GM18519 (cell line): ENCODE results near the gene RAPGEF5.

Source experiments
- ATAC-seq: cut with Tn5 transposase; IDR thresholded peaks from one replicate; pipeline ENCODE4 v1.9.1; 2021; ENCODE audit warnings: mild to moderate bottlenecking, moderate library complexity; ENCODE audit not compliant: unreplicated experiment, low FRiP score

Gene RAPGEF5

DNA sequence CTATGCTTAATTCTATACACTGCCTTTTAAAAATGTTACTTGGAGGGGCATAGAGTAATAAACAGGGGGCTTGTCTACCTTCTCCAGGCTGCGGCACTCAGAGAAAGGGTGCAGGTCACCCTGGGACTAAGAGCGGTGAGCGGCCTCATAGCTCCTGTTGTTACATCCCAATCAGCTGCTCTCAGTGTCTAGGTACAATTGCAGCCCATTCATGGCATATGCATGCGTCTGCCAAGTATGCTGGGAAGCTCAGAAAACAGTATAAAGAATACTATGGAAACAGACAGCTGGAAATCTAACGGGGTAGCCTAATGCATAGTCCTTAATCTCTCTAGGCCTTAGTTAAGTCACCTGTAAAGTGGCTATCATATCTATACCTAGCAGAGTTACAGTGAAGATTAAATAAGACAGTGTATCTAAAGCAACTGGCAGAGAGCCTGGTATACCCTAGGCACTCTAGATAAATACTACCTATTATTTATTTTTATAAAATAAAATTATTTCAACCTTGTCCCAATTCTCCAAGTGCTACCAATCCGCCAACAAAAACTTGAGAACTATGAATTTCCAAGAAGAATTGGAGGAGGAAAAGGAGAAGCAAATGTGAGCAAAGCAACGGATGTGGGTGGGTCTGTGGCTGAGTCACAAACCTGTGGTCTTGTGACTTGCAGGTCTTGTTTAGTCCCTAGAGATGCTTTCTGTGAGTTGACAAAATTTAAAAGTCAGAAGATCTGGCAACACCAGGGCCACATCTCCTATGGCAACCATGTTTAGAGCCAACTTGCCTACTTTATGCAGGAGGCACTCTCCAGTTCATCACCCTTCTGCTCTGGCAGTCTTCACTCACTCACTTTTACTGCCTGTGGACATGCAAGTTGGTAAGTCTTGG is 183.0 kb downstream of the RAPGEF5 start:
- peak; percentile 90 for ATAC-seq

DNA sequence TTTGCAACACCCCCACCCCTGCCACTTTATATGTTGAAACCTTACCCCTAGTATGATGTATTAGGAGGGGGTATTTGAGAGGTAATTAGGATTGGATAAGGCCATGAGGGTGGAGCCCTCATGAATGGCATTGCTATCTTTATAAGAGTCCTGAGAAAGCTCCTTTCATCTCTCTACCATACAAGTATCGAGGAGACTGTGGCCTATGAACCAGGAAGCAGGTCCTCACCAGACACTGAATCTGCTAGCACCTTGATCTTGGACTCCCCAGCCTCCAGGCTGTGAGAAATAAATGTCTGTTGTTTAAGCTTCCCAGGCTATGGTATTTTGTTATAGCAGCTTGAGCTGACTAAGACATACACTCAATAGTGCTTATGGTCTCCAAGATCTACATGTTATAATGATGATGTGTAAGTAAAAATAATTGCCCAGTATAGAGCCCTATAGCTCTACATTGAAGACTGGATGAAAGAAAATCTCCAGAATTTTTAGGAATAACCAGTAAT is 188.8 kb downstream of the RAPGEF5 start:
- no peak for ATAC-seq

DNA sequence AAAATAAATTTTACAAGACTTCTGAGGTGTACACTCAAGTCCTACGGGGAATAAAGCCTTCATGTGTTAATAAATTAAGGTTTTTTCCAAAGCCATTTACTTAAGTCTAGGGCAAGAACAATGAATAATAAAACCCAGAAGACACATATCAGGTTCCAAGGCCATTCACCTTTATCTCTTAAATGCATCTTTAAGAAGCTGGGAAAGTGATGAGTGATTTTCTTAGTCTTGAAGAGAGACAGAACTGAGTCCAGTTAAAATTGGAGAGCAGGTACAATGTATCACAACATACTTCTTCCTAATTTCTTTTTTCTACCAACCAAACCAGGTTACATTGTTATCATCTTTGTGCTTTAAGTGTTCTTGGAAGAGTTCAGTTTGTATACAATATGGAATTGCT is 189.5 kb downstream of the RAPGEF5 start:
- ATAC-seq = no peak

DNA sequence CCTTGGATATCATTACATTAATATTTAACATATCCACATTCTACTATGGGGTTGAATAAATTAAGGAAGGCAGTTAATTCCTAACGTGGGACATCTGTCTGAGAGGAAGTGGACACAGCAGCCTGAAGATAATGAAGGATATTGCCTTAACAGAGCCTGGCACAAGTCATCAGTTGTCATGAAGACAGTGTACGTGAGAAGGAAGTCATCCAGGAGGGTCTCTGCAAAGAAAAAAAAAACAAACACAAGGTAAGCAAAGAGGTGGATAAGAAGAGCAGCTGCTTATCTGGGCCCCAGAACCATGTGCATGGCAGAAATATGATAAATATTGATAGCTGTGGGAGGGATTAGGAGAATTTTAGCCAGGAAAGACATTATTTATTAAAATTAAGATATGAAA is 190.0 kb downstream of the RAPGEF5 start:
- ATAC-seq = no peak

DNA sequence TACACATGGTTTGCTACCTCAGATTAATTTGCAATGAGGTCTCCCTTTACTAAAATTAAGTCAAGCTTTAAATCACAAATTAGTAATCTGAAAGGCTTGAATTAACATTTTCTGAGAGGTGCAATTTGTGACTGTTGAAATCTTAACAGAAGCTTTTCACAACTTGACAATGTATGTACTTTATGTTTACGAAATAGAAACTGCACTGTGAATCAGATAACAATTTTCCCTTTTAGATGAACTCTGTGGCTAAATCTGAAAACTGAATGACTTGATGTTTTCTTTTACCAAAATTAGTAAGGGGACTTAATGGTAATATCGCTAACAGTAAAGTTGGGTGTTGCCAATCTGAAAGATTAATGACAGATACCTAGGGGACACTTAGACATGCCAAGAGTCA is 197.6 kb downstream of the RAPGEF5 start:
- no peak for ATAC-seq

DNA sequence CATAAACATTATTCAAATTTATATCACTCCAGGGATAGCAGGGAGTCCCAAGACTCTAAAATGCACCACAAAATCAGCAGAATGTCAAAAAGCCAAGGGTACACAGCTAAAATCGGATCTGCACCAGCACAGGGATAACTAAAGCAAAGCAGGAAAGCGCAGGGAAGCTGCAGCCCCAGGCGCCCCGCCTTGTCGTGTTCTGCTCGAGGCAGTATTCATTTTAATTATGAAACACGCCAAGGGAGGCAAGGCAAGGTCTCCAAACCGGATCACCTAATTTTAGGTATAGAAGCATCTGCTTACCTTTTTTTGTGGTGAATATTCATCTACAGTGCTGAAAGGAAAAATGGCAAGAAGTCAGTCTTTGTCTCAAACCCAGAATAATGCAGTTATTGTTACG is 199.4 kb downstream of the RAPGEF5 start:
- no peak for ATAC-seq

DNA sequence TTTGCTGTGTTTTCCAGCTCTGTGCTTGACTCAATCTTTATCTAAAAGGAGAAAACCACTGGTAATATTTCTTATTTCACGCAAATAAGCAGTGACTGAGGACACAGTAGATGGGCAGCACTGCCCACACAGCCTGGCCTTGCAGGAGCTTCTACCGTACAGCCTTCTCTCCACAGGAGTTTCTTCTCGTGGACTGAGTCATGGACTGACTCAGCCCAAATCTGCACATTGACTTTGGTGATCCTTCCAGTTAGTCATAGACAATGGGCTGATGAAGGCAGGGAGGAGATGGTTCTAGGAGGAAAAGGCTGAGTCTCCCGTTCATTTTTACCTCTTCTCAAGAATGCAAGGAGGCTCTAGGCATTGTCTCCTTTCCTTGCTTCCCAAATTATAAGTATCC is 200.7 kb downstream of the RAPGEF5 start:
- ATAC-seq = no peak

DNA sequence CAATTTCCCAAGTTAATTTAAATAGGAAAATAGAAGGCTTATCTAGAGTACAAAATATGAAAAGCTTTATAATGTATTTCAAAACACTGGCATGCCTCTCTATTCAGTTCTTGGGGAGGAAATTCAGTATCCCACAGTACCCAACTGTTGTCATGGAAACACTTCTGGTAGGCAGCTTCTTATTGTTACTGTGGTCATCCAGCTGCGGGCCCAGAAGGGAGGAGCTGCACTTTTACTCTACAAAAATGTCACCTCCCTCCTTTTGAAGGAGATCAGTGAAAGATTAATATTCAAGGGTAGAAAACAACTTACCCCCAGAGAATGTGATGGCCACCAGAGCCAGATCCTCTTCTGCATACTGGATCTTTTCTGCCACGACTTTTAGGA is 202.8 kb downstream of the RAPGEF5 start:
- ATAC-seq = no peak

DNA sequence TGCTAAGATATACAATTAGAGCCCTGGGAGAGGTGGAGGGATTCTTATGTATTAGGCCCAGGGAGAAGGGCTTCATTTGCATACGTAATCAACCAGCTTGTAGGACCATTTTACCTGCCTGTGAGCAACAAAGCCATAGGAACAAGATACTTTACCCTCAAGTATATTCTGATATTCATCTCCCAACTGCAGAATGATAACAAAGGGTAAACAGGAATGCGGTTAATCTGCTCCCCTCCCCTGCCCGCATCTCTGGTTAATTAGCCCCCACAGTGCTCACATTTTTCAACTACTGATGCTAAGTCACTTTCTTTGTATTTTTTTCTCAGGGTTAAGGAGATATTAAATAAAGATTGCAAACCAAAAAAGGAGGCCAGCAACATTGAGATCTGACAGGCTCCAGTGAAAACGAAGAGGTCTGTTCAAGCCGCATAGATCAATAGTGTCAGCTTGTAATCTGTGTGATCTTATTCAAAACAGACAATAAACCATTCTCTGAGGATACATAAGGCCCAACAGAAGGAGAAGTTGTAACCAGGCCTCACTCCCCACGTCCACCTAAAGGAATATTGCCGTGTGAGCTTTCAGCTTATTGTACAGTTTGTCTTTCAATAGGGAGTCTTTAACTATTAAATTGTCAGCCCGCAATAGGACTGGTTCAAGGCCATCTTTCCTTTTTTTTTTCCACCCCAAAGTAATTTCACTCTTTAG is 203.4 kb downstream of the RAPGEF5 start:
- no peak for ATAC-seq

DNA sequence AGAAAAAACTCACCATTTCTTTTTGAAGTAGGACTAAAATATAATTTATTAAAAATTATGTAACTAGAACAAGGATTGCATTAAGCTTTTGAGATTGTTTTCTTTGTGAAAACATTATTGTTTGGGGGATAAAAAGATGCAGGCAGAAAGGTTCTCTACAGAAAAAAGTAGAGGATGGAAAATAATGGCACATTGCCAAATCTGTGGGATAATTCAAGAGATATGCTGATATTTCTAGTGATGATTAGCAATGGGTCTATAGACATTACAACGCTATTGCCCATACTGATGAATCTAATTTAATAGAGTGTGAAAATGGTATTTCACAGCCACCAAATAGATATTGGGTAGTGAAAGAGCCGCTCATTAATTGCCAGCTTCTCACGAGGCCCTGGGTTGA is 204.3 kb downstream of the RAPGEF5 start:
- ATAC-seq = no peak

DNA sequence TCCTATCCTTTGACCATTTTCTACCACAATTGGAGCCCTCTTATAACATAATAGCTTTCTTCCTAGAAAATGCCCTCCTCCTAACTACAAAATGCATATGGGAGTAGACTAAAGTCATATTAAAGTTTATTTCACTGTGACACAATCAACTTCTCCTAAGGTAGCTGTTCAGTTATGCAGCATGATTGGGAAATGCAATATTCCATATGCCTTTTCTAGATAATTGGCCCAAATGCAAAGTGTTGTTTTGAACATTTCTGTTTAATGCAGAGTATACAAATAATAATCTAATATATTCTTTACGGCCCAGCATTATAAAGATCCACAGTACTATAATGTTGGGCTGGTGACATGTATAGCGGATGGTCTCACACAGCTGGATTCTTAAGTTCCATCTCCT is 205.1 kb downstream of the RAPGEF5 start:
- ATAC-seq = no peak

DNA sequence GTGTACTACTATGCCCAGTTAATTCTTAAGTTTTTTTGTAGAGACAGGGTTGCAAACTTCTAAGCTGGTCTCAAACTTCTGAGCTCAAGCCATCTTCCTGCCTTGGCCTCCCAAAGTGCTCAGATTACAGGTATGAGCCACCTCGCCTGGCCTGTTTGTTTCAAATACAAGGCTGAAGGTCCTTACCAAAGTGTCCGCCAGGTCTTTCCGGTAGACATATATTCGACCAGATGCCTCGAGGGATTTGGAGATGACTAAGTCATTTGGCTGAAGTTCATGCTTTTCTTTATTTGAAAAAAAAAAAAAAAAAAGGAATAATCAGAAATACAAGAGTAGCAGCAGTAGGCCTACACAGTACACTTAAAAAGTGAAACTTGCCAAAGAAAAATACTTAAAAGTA is 206.7 kb downstream of the RAPGEF5 start:
- ATAC-seq = no peak

DNA sequence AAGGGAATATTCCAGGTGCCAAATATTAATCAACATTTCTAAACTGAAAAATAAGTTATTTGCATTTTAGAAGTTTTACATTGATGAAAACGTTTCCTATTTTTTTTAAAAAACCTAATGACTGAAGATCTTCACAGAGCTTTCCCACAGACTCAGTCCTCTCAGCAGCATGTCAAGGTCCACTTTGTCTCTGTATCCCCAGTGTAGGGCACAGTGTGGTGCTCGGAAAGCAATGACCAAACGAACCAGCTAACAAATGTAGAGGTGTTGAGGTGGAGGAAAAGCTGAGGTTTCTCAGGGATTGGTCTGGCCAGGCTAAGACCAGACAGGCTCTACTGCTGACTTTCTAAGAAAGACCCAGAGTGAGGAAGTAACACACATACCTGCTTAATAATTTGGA is 209.1 kb downstream of the RAPGEF5 start:
- no peak for ATAC-seq

DNA sequence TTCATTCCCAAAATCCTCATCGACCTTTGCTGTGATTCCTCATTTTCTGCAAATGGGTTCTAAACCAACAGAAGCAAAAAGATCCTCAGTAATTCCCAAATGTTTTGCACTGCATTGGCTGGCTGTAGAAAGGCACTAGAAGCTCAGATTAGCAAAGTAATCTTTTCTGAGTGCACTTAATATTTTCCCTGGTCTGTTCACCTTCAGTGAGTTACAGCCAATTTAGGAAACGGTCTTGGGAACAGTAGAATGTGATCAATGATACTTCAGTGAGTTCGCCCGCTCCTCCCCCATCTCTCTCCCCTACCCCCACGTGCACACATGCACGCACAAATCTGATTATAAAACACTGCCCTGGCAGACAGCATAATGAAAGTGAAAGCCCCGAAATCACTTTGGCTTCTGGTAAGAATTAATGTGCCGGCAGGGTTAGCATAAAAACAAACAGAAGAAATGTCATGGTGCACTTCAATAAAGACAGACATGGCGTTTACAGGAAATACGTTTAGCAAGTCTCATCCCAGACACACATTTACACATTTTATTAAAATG is 209.9 kb downstream of the RAPGEF5 start:
- ATAC-seq = no peak

DNA sequence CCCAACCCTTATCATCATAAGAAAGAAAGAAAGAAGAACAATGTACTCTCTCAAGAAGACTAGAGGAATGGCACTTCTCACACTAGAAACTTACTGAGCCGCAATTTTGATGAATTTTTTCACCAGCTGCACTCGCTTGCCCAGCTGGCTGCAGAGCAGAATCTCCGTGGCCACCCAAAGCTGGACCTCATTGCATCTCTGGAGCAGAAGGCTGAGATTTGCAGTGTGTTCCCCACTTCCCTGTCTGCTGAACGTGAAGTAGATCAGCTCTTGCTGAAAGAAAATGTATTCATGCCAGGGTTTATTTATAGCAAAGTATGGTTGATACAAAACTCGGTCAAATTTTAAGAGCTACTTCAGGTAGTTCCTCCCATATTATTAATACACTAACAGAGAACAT is 212.0 kb downstream of the RAPGEF5 start:
- ATAC-seq = no peak

DNA sequence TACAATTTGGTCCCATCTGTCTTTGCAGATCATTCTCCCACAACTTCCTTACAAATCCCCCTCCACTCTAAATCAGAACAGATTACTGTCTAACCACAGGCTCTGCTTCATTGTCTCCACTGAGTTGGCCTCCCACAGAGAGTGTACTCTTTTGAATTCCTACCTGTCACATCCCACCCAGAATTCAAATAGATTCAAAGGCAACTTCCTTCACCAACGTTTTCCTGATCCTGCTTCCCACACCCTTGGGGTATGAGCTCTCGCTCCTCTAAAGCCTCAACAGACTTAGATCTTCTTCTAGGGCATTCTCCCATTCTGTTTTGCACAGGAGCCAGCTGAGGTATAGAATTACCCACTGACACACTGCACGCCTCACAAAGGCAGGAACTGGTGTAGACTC is 213.5 kb downstream of the RAPGEF5 start:
- no peak for ATAC-seq

DNA sequence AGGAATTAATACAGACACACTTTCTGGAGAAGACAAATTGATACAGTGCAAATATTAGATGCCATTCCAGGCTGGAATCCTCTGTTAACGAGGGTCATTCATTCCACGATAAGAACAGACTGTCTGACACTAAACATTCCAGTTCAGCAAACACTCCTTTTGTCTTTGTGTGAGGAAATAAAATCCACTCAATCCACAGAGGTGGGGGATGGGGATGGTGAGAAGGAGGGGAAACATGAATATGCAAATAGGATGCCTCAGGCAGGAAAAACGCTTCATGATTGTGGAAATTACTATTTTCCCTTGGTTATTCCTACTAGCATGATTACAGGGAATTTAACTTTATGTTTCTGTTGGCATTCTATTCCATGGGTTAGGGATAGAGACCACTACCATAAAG is 214.4 kb downstream of the RAPGEF5 start:
- ATAC-seq = no peak

DNA sequence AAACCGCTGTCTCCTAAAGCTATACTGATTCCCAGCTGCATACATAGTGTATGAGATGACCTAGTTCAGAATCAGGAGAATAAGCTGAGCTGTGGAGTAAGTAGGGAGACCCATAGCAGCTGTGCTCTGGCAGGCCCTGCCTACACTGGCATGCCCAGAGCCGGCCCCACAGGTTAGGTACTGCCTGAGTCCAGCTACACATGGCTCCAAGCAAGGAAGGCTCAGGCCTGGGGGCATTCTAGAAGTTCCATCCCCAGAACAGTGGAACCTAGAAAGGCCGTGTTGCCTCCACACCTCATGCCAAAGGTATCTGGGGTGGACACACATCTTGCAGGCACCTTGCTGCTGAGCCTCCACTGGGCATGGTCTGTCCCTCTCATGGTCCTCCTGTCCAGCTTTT is 215.6 kb downstream of the RAPGEF5 start:
- no peak for ATAC-seq

DNA sequence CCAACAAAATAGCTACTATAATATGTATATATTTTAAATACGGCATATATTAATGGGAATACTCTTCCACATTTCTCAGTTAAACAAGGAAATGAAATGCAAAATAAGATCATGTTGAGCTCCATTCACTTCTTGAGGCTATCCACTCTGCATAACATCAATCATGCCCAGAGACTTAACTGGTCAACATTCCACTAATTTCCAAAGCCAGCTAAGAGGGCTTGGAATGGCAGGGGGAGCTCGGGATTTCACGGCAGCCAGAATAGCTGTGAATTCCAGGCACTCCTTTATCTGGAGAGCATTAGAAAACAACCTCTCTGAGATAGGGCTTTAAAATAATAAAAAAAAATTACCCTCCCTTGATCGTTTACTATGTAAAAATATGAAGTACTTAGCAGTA is 216.4 kb downstream of the RAPGEF5 start:
- ATAC-seq = no peak

DNA sequence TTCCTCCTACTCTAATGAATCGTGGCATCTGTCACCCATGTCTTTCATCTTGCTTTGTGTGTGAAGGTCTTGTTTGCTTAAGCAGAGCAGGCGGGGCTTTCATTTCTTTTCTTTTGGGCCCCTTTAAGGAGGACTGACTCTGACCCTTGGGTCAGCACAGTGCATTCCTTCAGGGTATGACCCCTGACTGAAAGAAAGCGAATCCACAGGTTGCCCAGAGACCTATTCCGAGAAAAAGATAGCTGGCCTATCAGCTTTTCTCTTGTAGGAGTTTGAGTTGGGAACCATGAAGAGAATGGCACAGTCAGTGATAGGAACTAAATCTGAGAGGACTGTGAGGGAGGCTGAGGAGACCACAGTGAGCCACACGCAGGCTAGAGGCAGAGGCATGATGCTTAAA is 218.1 kb downstream of the RAPGEF5 start:
- ATAC-seq = no peak

DNA sequence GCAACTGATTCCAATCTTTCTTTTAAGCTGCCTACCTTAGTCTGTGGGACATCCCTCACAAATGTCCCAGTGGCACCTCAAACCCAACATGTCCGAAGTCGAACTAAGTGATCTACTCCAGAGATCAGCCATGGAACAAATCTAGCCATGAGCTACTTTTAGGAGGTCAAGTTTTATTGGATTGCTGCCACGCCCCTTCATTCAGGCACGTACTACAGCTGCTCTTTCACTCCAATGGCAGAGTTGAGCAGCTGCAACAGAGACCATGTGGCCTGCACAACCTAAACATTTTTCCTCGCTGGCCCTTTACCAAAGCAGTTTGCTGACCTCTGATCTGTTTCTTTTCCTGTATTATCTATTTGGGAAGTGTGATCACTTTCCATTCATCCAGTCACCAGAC is 218.8 kb downstream of the RAPGEF5 start:
- no peak for ATAC-seq

DNA sequence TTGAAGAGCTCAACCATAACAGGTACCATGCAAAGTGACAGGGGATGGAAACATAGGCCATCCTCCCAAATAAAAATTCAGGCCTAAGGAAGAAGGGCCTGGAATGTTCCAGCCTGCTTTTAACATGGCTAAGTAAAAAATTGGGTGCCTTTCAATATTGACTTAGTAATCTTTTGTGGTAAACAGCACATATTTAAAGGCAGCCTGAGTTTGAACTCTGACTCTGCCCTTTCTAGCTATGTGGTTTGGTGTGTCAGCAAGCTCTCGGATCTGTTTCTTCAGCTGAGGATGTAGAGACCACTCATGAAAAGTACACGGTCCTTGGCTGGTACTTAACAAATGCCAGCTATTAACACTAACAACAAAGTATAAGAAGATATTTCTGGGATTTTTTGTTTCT is 219.5 kb downstream of the RAPGEF5 start:
- ATAC-seq = no peak
